Activated naive CD8-positive, alpha-beta T cell treated with anti-CD3 and anti-CD28 coated beads, Interleukin-2, amount 50 U/mL, for 24 hours (primary cell): Measurements from ENCODE around the gene ZNF622.
"Not testable (repeated sequence)": the region's sequence is repeated elsewhere in the genome, so short reads cannot be mapped to it uniquely, and the experiment has no call there.

Experiments
- ATAC-seq: fragments of 150-1000 bp; cut with Tn5 transposase; one replicate; pipeline ENCODE4 v1.10.0; 2021
- DNase-seq: peaks from one replicate; pipeline ENCODE4 v3.0.0; 2021
- H3K27ac Mint-ChIP-seq: one replicate; pipeline ENCODE4 v1.8.0; 2021; ENCODE audit warnings: mild to moderate bottlenecking, mixed read lengths
- H3K27me3 Mint-ChIP-seq: one replicate; pipeline ENCODE4 v1.8.0; 2021; ENCODE audit warnings: mixed read lengths
- H3K36me3 Mint-ChIP-seq: one replicate; pipeline ENCODE4 v1.8.0; 2021; ENCODE audit warnings: low read depth, mixed read lengths
- H3K4me1 Mint-ChIP-seq: one replicate; pipeline ENCODE4 v1.8.0; 2021; ENCODE audit warnings: mixed read lengths
- H3K4me3 Mint-ChIP-seq: one replicate; pipeline ENCODE4 v1.8.0; 2021; ENCODE audit warnings: mild to moderate bottlenecking, moderate library complexity, mixed read lengths
- H3K9me3 Mint-ChIP-seq: one replicate; pipeline ENCODE4 v1.8.0; 2021; ENCODE audit warnings: mixed read lengths

Gene ZNF622

GRCh38 chr5:16489322-16489791 lies 23.8 kb upstream of the ZNF622 start:
- no peaks in the 10 kb centered on the region for H3K36me3 Mint-ChIP-seq
- peaks cover under 1% of the 10 kb centered on the region for H3K9me3 Mint-ChIP-seq
- no peak overlapping the region for H3K4me3 Mint-ChIP-seq
- peak; percentile 63 for ATAC-seq
- H3K27ac Mint-ChIP-seq: no peak overlapping the region
- no peak for DNase-seq
- peaks cover 23% of the 10 kb centered on the region for H3K4me1 Mint-ChIP-seq
- H3K27me3 Mint-ChIP-seq: no peaks in the 10 kb centered on the region

GRCh38 chr5:16487456-16487855 lies 21.9 kb upstream of the ZNF622 start:
- Mint-ChIP-seq H3K4me1 (peaks cover 18% of the 10 kb centered on the region), H3K36me3 (no peaks in the 10 kb centered on the region), H3K4me3 (no peak overlapping the region), H3K27ac (no peak overlapping the region), H3K27me3 (no peaks in the 10 kb centered on the region), H3K9me3 (no peaks in the 10 kb centered on the region)
- DNase-seq (no peak), ATAC-seq (no peak)

GRCh38 chr5:16486711-16487111 lies 21.1 kb upstream of the ZNF622 start:
- no peak for ATAC-seq
- no peak overlapping the region for H3K27ac Mint-ChIP-seq
- H3K9me3 Mint-ChIP-seq: no peaks in the 10 kb centered on the region
- no peak for DNase-seq
- peaks cover 15% of the 10 kb centered on the region for H3K4me1 Mint-ChIP-seq
- H3K4me3 Mint-ChIP-seq: no peak overlapping the region
- H3K36me3 Mint-ChIP-seq: no peaks in the 10 kb centered on the region
- no peaks in the 10 kb centered on the region for H3K27me3 Mint-ChIP-seq

- H3K27me3 Mint-ChIP-seq: no peaks in the 10 kb centered on the region
- ATAC-seq (no peak), DNase-seq (no peak)
- no peaks in the 10 kb centered on the region for H3K9me3 Mint-ChIP-seq
- no peak overlapping the region for H3K4me3 Mint-ChIP-seq
- peaks cover 15% of the 10 kb centered on the region for H3K4me1 Mint-ChIP-seq
- H3K27ac Mint-ChIP-seq: no peak overlapping the region
- peaks cover 6% of the 10 kb centered on the region for H3K36me3 Mint-ChIP-seq
Measured at GRCh38 chr5:16485656-16486055, 20.1 kb upstream of the ZNF622 start.

- no peak for ATAC-seq
- Mint-ChIP-seq H3K27ac (no peak overlapping the region), H3K4me1 (peaks cover 10% of the 10 kb centered on the region)
Measured at GRCh38 chr5:16484081-16484480, 18.5 kb upstream of the ZNF622 start.

GRCh38 chr5:16483361-16483760 lies 17.8 kb upstream of the ZNF622 start:
- H3K9me3 Mint-ChIP-seq: no peaks in the 10 kb centered on the region
- peaks cover 13% of the 10 kb centered on the region for H3K36me3 Mint-ChIP-seq
- H3K4me1 Mint-ChIP-seq: peaks cover 10% of the 10 kb centered on the region
- no peak overlapping the region for H3K4me3 Mint-ChIP-seq
- DNase-seq (no peak), ATAC-seq (no peak)
- no peak overlapping the region for H3K27ac Mint-ChIP-seq
- no peaks in the 10 kb centered on the region for H3K27me3 Mint-ChIP-seq

More at GRCh38 chr5:16484081-16484480, 18.5 kb upstream of the ZNF622 start:
- no peak for DNase-seq
- H3K36me3 Mint-ChIP-seq: peaks cover 12% of the 10 kb centered on the region
- no peak overlapping the region for H3K4me3 Mint-ChIP-seq
- H3K9me3 Mint-ChIP-seq: no peaks in the 10 kb centered on the region
- no peaks in the 10 kb centered on the region for H3K27me3 Mint-ChIP-seq

- no peak for ATAC-seq
- Mint-ChIP-seq H3K27ac (no peak overlapping the region), H3K27me3 (no peaks in the 10 kb centered on the region), H3K36me3 (peaks cover 13% of the 10 kb centered on the region), H3K4me1 (peaks cover 10% of the 10 kb centered on the region), H3K4me3 (no peak overlapping the region), H3K9me3 (no peaks in the 10 kb centered on the region)
- no peak for DNase-seq
Measured at GRCh38 chr5:16482891-16483290, 17.3 kb upstream of the ZNF622 start.

- Mint-ChIP-seq H3K4me3 (no peak overlapping the region), H3K27ac (no peak overlapping the region), H3K9me3 (no peaks in the 10 kb centered on the region), H3K36me3 (peaks cover 18% of the 10 kb centered on the region), H3K27me3 (no peaks in the 10 kb centered on the region), H3K4me1 (peaks cover 4% of the 10 kb centered on the region)
- ATAC-seq (no peak), DNase-seq (no peak)
Measured at GRCh38 chr5:16480821-16481538, 15.4 kb upstream of the ZNF622 start.

GRCh38 chr5:16480144-16480543 lies 14.5 kb upstream of the ZNF622 start:
- Mint-ChIP-seq H3K36me3 (peaks cover 20% of the 10 kb centered on the region), H3K27me3 (no peaks in the 10 kb centered on the region), H3K4me3 (no peak overlapping the region), H3K27ac (no peak overlapping the region), H3K4me1 (peaks cover 4% of the 10 kb centered on the region), H3K9me3 (no peaks in the 10 kb centered on the region)
- ATAC-seq (no peak), DNase-seq (no peak)

GRCh38 chr5:16477541-16477940 lies 11.9 kb upstream of the ZNF622 start:
- Mint-ChIP-seq H3K4me3 (no peak overlapping the region), H3K27me3 (no peaks in the 10 kb centered on the region), H3K36me3 (peaks cover 23% of the 10 kb centered on the region), H3K9me3 (no peaks in the 10 kb centered on the region), H3K4me1 (no peaks in the 10 kb centered on the region), H3K27ac (no peak overlapping the region)
- DNase-seq (no peak), ATAC-seq (no peak)

GRCh38 chr5:16476417-16476816 lies 10.8 kb upstream of the ZNF622 start:
- H3K27me3 Mint-ChIP-seq, DNase-seq, H3K4me1 Mint-ChIP-seq, ATAC-seq, H3K27ac Mint-ChIP-seq, H3K4me3 Mint-ChIP-seq, H3K9me3 Mint-ChIP-seq: not testable (repeated sequence)
- peaks cover 23% of the 10 kb centered on the region for H3K36me3 Mint-ChIP-seq

GRCh38 chr5:16471387-16471786 lies 5.8 kb upstream of the ZNF622 start:
- H3K4me3 Mint-ChIP-seq: no peak overlapping the region
- H3K27me3 Mint-ChIP-seq: no peaks in the 10 kb centered on the region
- H3K36me3 Mint-ChIP-seq: peaks cover 18% of the 10 kb centered on the region
- no peak for ATAC-seq
- no peak overlapping the region for H3K27ac Mint-ChIP-seq
- no peak for DNase-seq
- no peaks in the 10 kb centered on the region for H3K9me3 Mint-ChIP-seq
- H3K4me1 Mint-ChIP-seq: peaks cover 35% of the 10 kb centered on the region

GRCh38 chr5:16467363-16468219 lies 2.0 kb upstream of the ZNF622 start:
- no peaks in the 10 kb centered on the region for H3K27me3 Mint-ChIP-seq
- DNase-seq (no peak), ATAC-seq (peak; percentile 76)
- peak overlapping the region; percentile 98 for H3K4me3 Mint-ChIP-seq
- peak overlapping the region; percentile 97 for H3K27ac Mint-ChIP-seq
- H3K9me3 Mint-ChIP-seq: no peaks in the 10 kb centered on the region
- H3K36me3 Mint-ChIP-seq: peaks cover 36% of the 10 kb centered on the region
- H3K4me1 Mint-ChIP-seq: peaks cover 69% of the 10 kb centered on the region

GRCh38 chr5:16464664-16465543 lies 696 bp downstream of the ZNF622 start:
- Mint-ChIP-seq H3K4me3 (peak overlapping the region; percentile 98), H3K36me3 (peaks cover 60% of the 10 kb centered on the region), H3K9me3 (no peaks in the 10 kb centered on the region), H3K27me3 (no peaks in the 10 kb centered on the region), H3K4me1 (peaks cover 90% of the 10 kb centered on the region), H3K27ac (peak overlapping the region; percentile 97)
- DNase-seq (no peak), ATAC-seq (no peak)
